Measurements from ENCODE around the gene KIAA0930. TPM values are rescaled to one million over a fixed set of nuclear protein-coding genes. Genes with fewer than 3 reads are reported as not detected.

KIAA0930 gene
- total RNA-seq, 2 donors from 2014 or later, result 13.0 to 20.4 TPM

- H3K9me3 ChIP-seq, result no peaks in the 10 kb centered on the region
- H3K4me1 ChIP-seq, result peaks cover 0 to 41% of the 10 kb centered on the region in 2 donors
- peak; percentile 88 for DNase-seq (ENCODE audit: low spot score)
- H3K4me3 ChIP-seq, result no peak overlapping the region
- no peaks in the 10 kb centered on the region for H3K36me3 ChIP-seq
- no peaks in the 10 kb centered on the region for H3K27me3 ChIP-seq
- peak overlapping the region; percentile 78 to 91 for H3K27ac ChIP-seq
- TF ChIP-seq CTCF (IDR thresholded peaks at IDR 0.05), result no peak
Observed at GRCh38 chr22:45271667-45272201, 31.0 kb upstream of the KIAA0930 start.

GRCh38 chr22:45270095-45271020 lies 29.7 kb upstream of the KIAA0930 start:
- no peak for TF ChIP-seq CTCF (IDR thresholded peaks at IDR 0.05)
- peak overlapping the region in 1 of 2 donors; percentile 26 for H3K27ac ChIP-seq

GRCh38 chr22:45268958-45269844 lies 28.5 kb upstream of the KIAA0930 start:
- peak; percentile 79 for DNase-seq (ENCODE audit: low spot score)
- Histone ChIP-seq H3K36me3 (no peaks in the 10 kb centered on the region), H3K27me3 (no peaks in the 10 kb centered on the region), H3K9me3 (no peaks in the 10 kb centered on the region), H3K4me3 (peak overlapping the region; percentile 47 to 59), H3K4me1 (peaks cover 0 to 41% of the 10 kb centered on the region in 2 donors), H3K27ac (peak overlapping the region; percentile 31 to 71)
- peak; percentile 88 to 97 for TF ChIP-seq CTCF (IDR thresholded peaks at IDR 0.05)

More at GRCh38 chr22:45270095-45271020, 29.7 kb upstream of the KIAA0930 start:
- no peaks in the 10 kb centered on the region for H3K36me3 ChIP-seq
- DNase-seq (ENCODE audit: low spot score), result no peak
- H3K4me3 ChIP-seq, result no peak overlapping the region
- peaks cover 0 to 41% of the 10 kb centered on the region in 2 donors for H3K4me1 ChIP-seq
- H3K27me3 ChIP-seq, result no peaks in the 10 kb centered on the region
- no peaks in the 10 kb centered on the region for H3K9me3 ChIP-seq

- peak overlapping the region; percentile 47 to 59 for H3K4me3 ChIP-seq
- H3K27me3 ChIP-seq, result no peaks in the 10 kb centered on the region
- H3K36me3 ChIP-seq, result no peaks in the 10 kb centered on the region
- H3K4me1 ChIP-seq, result peaks cover 0 to 49% of the 10 kb centered on the region in 2 donors
- DNase-seq (ENCODE audit: low spot score), result no peak
- H3K27ac ChIP-seq, result peak overlapping the region in 1 of 2 donors; percentile 27
- no peaks in the 10 kb centered on the region for H3K9me3 ChIP-seq
- TF ChIP-seq CTCF (IDR thresholded peaks at IDR 0.05), result no peak
Observed at GRCh38 chr22:45268167-45268957, 27.7 kb upstream of the KIAA0930 start.

- Histone ChIP-seq H3K27ac (no peak overlapping the region), H3K27me3 (no peaks in the 10 kb centered on the region), H3K4me1 (peaks cover 0 to 35% of the 10 kb centered on the region in 2 donors), H3K4me3 (no peak overlapping the region), H3K36me3 (no peaks in the 10 kb centered on the region), H3K9me3 (no peaks in the 10 kb centered on the region)
- no peak for TF ChIP-seq CTCF (IDR thresholded peaks at IDR 0.05)
- no peak for DNase-seq (ENCODE audit: low spot score)
Observed at GRCh38 chr22:45265535-45265934, 24.8 kb upstream of the KIAA0930 start.

Measured in right atrium auricular region (tissue), 2 donors.